AG04450 (cell line): ENCODE measurements around the gene SLC12A7. TPM values are rescaled to one million over a fixed set of nuclear protein-coding genes. Genes with fewer than 3 reads are reported as not detected.

Experiments
- CTCF ChIA-PET: fragments of 300-600, 350-600 bp; formaldehyde crosslinking; extraction: SDS; loops from one replicate; lab custom pipeline; 2022; ENCODE audit warnings: antibody characterized with exemption, inconsistent platforms; lab: Charles Lee
- POLR2A ChIA-PET: fragments of 350-600 bp; formaldehyde crosslinking; extraction: SDS; loops from one replicate; lab custom pipeline; 2021; ENCODE audit warnings: antibody characterized with exemption, inconsistent platforms; lab: Yijun Ruan, JAX
- DNase-seq: peaks from one replicate; pipeline ENCODE4 v3.0.0-alpha.2; 2011; ENCODE audit warnings: low read depth, low spot score
- H3K27ac ChIP-seq: one replicate; pipeline ENCODE4 v1.5.1; 2012; ENCODE audit warnings: low read depth, low read length, control low read depth
- H3K27me3 ChIP-seq: one replicate; pipeline ENCODE4 v1.6.0; 2012; ENCODE audit warnings: low read length; ENCODE audit not compliant: control insufficient read depth, insufficient read depth
- H3K4me3 ChIP-seq: 2 replicates; pipeline ENCODE4 v1.5.1; 2011; ENCODE audit warnings: mild to moderate bottlenecking, low read depth, low read length, control low read depth
- H3K9me3 ChIP-seq: 2 replicates; pipeline ENCODE4 v1.5.1; 2012; ENCODE audit warnings: low read length; ENCODE audit not compliant: control insufficient read depth, insufficient read depth
- CTCF ChIP-seq: IDR thresholded peaks from 2 replicates; pipeline ENCODE4 v1.5.1; 2011; ENCODE audit warnings: low read depth, low read length, control low read depth, inconsistent platforms
- polyA plus RNA-seq: library from polyadenylated mRNA; depleted of rRNA; stranded (reverse); fragments of >200 nt; gene quantifications from 2 replicates; pipeline ENCODE4 v1.2.3, GENCODE V29; 2011

SLC12A7 gene
- polyA plus RNA-seq, 1 experiment = 0.56 TPM

GRCh38 chr5:1031306-1031959 lies 80.4 kb downstream of the SLC12A7 start:
- H3K9me3 ChIP-seq = peaks cover 68% of the 10 kb centered on the region
- ChIA-PET POLR2A (no interaction called here), CTCF (no interaction called here)
- no peaks in the 10 kb centered on the region for H3K27me3 ChIP-seq
- no peak for DNase-seq
- no peak overlapping the region for H3K27ac ChIP-seq
- no peak overlapping the region for H3K4me3 ChIP-seq
- no peak for TF ChIP-seq CTCF

GRCh38 chr5:1030801-1031271 lies 81.0 kb downstream of the SLC12A7 start:
- CTCF ChIA-PET = no interaction called here
- peaks cover 65% of the 10 kb centered on the region for H3K9me3 ChIP-seq
- no peak for TF ChIP-seq CTCF

GRCh38 chr5:1029945-1030625 lies 81.8 kb downstream of the SLC12A7 start:
- CTCF ChIA-PET = no interaction called here
- Histone ChIP-seq H3K4me3 (no peak overlapping the region), H3K27ac (no peak overlapping the region), H3K27me3 (no peaks in the 10 kb centered on the region), H3K9me3 (peaks cover 58% of the 10 kb centered on the region)
- POLR2A ChIA-PET = no interaction called here
- DNase-seq = no peak
- no peak for TF ChIP-seq CTCF

More at GRCh38 chr5:1030801-1031271, 81.0 kb downstream of the SLC12A7 start:
- no peaks in the 10 kb centered on the region for H3K27me3 ChIP-seq
- no peak for DNase-seq
- POLR2A ChIA-PET = no interaction called here
- no peak overlapping the region for H3K27ac ChIP-seq
- no peak overlapping the region for H3K4me3 ChIP-seq

GRCh38 chr5:1029282-1029944 lies 82.5 kb downstream of the SLC12A7 start:
- no peak for TF ChIP-seq CTCF
- H3K9me3 ChIP-seq = peaks cover 53% of the 10 kb centered on the region
- ChIA-PET POLR2A (no interaction called here), CTCF (no interaction called here)
- no peak overlapping the region for H3K4me3 ChIP-seq
- no peak overlapping the region for H3K27ac ChIP-seq
- no peak for DNase-seq
- H3K27me3 ChIP-seq = no peaks in the 10 kb centered on the region
